Lung (tissue), 12 donors: Measurements from ENCODE around the gene MOCS3. TPM values are rescaled to one million over a fixed set of nuclear protein-coding genes. Genes with fewer than 3 reads are reported as not detected.

Source experiments
- ATAC-seq: fragments of 200-7000 bp; cut with Tn5 transposase; one replicate; pipeline ENCODE4 v1.9.1; 2020; ENCODE audit warnings: moderate number of reproducible peaks; ENCODE audit not compliant: insufficient read depth, low FRiP score
- DNase-seq, 3 donors: peaks; one replicate each; pipeline ENCODE4 v3.0.0-alpha.2; 2013 to 2017
- H3K27ac ChIP-seq, 2 donors: one replicate each; pipeline ENCODE4 v1.5.1; 2013; ENCODE audit warnings: mild to moderate bottlenecking in 2 of 2, moderate library complexity in 2 of 2, control low read depth in 1 of 2, inconsistent platforms in 1 of 2, low read depth in 1 of 2, low read length in 1 of 2
- H3K27me3 ChIP-seq, 3 donors: one replicate each; pipeline ENCODE4 v1.5.1; 2013; ENCODE audit warnings: low read length in 2 of 3; ENCODE audit not compliant: control insufficient read depth in 3 of 3, insufficient read depth in 3 of 3
- H3K36me3 ChIP-seq, 4 donors: one replicate each; pipeline ENCODE4 v1.5.1; 2013; ENCODE audit warnings: low read length in 4 of 4, mild to moderate bottlenecking in 1 of 4, moderate library complexity in 1 of 4; ENCODE audit not compliant: control insufficient read depth in 4 of 4, insufficient read depth in 4 of 4
- H3K4me1 ChIP-seq, 5 donors: one replicate each; pipeline ENCODE4 v1.5.1; 2013; ENCODE audit warnings: low read length in 5 of 5, mild to moderate bottlenecking in 2 of 5, moderate library complexity in 1 of 5; ENCODE audit not compliant: control insufficient read depth in 5 of 5, insufficient read depth in 5 of 5
- H3K4me3 ChIP-seq: one replicate; pipeline ENCODE4 v1.5.1; 2013; ENCODE audit warnings: mild to moderate bottlenecking, control low read depth, moderate library complexity
- H3K9ac ChIP-seq, 2 donors: one replicate each; pipeline ENCODE4 v1.5.1; 2013; ENCODE audit warnings: low read length in 2 of 2, control low read depth in 1 of 2; ENCODE audit not compliant: insufficient read depth in 1 of 2
- H3K9me3 ChIP-seq, 4 donors: one replicate each; pipeline ENCODE4 v1.5.1; 2013; ENCODE audit warnings: low read length in 3 of 4, mild to moderate bottlenecking in 1 of 4, moderate library complexity in 1 of 4; ENCODE audit not compliant: control insufficient read depth in 4 of 4, insufficient read depth in 3 of 4
- WGBS, 2 donors: extraction: QIAGEN DNeasy Blood & Tissue Kit; methylation state at CpG; one replicate each; pipeline ENCODE4 v1.1.7; 2013; 5-methylcytosine and 5-hydroxymethylcytosine counted together
- polyA plus RNA-seq, 2 donors: library from polyadenylated mRNA; stranded (reverse); fragments of 200-250 nt; gene quantifications; one replicate each; pipeline ENCODE4 v1.2.1, GENCODE V29; 2013
- total RNA-seq, 2 donors: library from RNA; depleted of rRNA in 1 of 2; stranded (reverse); fragments of >200 nt in 1 of 2; gene quantifications; one replicate each; pipeline ENCODE4 v1.2.1, GENCODE V29; 2014 to 2021
- TF ChIP-seq, protein P1 (sequence below): IDR thresholded peaks from 2 replicates; pipeline ENCODE4 v1.5.1; 2012; ENCODE audit warnings: mild to moderate bottlenecking; ENCODE audit errors: control extremely low read depth, extremely low read depth
- donor health status: control.
- donor health status: control.
- donor health status: Bipolar disorder and iron deficiency.
- donor health status: healthy.
- donor health status: DM: yes; HTN: yes; CAD: no.

Gene MOCS3
- total and polyA plus RNA-seq, 4 donors: 1.8 to 5.9 (median 3.4) TPM

DNA sequence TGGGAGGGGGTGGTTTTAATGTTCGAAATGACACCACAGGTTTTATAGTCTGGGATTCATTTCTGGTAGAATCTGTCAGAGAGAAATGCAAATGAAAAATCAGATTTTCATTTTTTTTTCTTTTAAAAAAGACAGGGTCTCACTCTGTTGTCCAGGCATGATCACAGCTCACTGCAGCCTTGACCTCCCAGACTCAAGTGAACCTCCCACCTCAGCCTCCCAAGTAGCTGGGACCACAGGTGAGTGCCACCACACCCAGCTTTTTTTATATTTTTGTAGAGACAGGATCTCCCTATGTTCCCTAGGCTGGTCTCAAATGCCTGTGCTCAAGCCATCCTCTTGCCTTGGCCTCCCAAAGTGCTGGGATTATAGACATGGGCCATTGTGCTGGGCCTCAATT is 25.0 kb upstream of the MOCS3 start:
- ATAC-seq: no peak
- Histone ChIP-seq H3K4me3 (no peak overlapping the region), H3K9me3 (no peaks in the 10 kb centered on the region), H3K36me3 (peaks cover 2 to 22% (median 10%) of the 10 kb centered on the region in 4 donors), H3K27me3 (no peaks in the 10 kb centered on the region), H3K4me1 (peaks cover 3 to 28% (median 8%) of the 10 kb centered on the region in 5 donors), H3K27ac (no peak overlapping the region), H3K9ac (no peak overlapping the region)
- TF ChIP-seq, protein P1, sequence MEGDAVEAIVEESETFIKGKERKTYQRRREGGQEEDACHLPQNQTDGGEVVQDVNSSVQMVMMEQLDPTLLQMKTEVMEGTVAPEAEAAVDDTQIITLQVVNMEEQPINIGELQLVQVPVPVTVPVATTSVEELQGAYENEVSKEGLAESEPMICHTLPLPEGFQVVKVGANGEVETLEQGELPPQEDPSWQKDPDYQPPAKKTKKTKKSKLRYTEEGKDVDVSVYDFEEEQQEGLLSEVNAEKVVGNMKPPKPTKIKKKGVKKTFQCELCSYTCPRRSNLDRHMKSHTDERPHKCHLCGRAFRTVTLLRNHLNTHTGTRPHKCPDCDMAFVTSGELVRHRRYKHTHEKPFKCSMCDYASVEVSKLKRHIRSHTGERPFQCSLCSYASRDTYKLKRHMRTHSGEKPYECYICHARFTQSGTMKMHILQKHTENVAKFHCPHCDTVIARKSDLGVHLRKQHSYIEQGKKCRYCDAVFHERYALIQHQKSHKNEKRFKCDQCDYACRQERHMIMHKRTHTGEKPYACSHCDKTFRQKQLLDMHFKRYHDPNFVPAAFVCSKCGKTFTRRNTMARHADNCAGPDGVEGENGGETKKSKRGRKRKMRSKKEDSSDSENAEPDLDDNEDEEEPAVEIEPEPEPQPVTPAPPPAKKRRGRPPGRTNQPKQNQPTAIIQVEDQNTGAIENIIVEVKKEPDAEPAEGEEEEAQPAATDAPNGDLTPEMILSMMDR: no peak
- 89 to 92% methylated on average over 1 of the region's 1 CpG for WGBS, 2 donors
- DNase-seq: no peak

DNA sequence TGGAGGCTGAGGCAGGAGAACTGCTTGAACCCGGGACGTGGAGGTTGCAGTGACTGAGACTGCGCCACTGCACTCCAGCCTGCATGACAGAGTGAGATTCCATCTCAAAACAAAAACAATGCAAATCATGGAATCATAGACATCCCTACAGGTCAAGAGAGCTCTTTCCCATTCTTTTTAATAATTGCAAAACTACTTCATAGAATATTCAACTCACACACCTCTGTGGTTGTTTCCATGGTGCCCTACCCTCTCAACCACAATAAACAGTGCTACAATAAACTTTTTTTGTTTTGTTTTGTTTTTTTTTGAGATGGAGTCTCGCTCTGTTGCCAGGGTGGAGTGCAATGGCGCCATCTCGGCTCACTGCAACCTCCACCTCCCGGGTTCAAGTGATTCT is 15.5 kb upstream of the MOCS3 start:
- WGBS, 2 donors: 94 to 97% methylated on average over 7 of the region's 7 CpGs
- no peak overlapping the region for H3K27ac ChIP-seq
- ATAC-seq (no peak), DNase-seq (no peak)
- H3K27me3 ChIP-seq: no peaks in the 10 kb centered on the region
- no peak overlapping the region for H3K4me3 ChIP-seq
- peaks cover 33 to 41% (median 36%) of the 10 kb centered on the region in 4 donors for H3K36me3 ChIP-seq
- TF ChIP-seq, protein P1: no peak
- no peaks in the 10 kb centered on the region for H3K4me1 ChIP-seq
- H3K9me3 ChIP-seq: no peaks in the 10 kb centered on the region
- H3K9ac ChIP-seq: no peak overlapping the region

DNA sequence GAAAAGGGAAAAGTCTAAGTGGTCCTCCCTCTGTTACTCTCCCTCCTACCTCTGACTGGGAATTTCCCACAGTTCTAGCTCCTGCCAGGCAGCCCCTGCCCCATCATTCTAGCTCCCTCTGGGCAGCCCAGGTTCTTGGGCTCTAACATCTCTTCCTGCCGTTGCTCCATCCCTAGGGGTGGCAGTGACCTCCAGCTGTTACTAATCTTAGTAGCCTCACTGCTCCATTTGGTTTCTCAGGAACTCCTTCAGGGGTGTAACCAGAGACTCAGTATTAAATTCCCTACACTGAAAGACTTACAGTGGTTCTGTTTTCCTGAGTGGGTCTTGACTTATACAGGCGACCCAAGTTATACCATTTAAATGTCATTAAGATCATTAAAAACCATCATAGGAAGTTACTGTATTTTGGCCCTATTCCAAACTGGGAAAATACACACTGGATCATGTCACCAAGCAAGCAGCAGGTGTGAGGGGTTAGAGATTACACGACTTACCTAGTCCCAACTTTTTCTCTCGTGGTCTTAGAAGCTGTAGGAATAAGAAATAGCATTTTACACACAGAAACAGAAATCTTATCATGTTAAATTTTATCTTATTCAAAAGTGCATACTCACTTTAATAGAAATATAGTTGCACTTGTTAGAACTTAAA is 10.4 kb upstream of the MOCS3 start:
- WGBS, 2 donors: 90 to 92% methylated on average over 4 of the region's 4 CpGs
- Histone ChIP-seq H3K9ac (no peak overlapping the region), H3K4me3 (no peak overlapping the region), H3K27me3 (no peaks in the 10 kb centered on the region), H3K36me3 (peaks cover 27 to 43% (median 40%) of the 10 kb centered on the region in 4 donors), H3K4me1 (no peaks in the 10 kb centered on the region), H3K27ac (no peak overlapping the region), H3K9me3 (no peaks in the 10 kb centered on the region)
- TF ChIP-seq, protein P1: no peak
- DNase-seq (no peak), ATAC-seq (no peak)

DNA sequence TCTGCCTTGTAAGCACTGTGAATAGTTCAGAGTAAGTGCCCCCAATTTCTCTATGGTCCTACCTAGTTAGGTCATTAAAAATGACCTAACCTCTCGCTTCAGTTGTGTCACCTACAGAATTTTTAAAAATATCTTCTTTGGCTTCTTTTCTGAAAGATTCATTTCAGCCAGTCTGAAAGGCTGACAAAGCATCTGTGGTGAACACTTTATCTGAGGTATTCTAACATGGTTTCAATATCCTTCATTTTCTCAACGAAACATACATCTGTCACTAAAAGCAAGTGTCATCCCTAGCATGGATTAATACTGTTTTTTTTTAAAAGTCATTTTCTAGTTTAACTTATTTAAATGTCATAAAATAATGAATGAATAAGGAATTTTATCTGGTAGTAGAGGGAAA is 5.4 kb upstream of the MOCS3 start:
- WGBS, 2 donors: 91 to 98% methylated on average over 2 of the region's 2 CpGs
- no peak overlapping the region for H3K9ac ChIP-seq
- H3K27ac ChIP-seq: no peak overlapping the region
- DNase-seq: no peak
- TF ChIP-seq, protein P1: no peak
- no peak for ATAC-seq
- H3K4me1 ChIP-seq: peaks cover 0 to 14% (median 9%) of the 10 kb centered on the region in 5 donors
- H3K27me3 ChIP-seq: no peaks in the 10 kb centered on the region
- H3K9me3 ChIP-seq: no peaks in the 10 kb centered on the region
- peaks cover 10 to 22% (median 16%) of the 10 kb centered on the region in 4 donors for H3K36me3 ChIP-seq
- no peak overlapping the region for H3K4me3 ChIP-seq
